ENCODE results near the gene CPSF4L. TPM values are rescaled to one million over a fixed set of nuclear protein-coding genes. Genes with fewer than 3 reads are reported as not detected.

CPSF4L gene
- total and polyA plus RNA-seq, 2 of the 13 experiments (the other 11 are each of a cell fraction or from before 2014, with no cell fraction given) = 0.73 to 1.6 TPM

DNA sequence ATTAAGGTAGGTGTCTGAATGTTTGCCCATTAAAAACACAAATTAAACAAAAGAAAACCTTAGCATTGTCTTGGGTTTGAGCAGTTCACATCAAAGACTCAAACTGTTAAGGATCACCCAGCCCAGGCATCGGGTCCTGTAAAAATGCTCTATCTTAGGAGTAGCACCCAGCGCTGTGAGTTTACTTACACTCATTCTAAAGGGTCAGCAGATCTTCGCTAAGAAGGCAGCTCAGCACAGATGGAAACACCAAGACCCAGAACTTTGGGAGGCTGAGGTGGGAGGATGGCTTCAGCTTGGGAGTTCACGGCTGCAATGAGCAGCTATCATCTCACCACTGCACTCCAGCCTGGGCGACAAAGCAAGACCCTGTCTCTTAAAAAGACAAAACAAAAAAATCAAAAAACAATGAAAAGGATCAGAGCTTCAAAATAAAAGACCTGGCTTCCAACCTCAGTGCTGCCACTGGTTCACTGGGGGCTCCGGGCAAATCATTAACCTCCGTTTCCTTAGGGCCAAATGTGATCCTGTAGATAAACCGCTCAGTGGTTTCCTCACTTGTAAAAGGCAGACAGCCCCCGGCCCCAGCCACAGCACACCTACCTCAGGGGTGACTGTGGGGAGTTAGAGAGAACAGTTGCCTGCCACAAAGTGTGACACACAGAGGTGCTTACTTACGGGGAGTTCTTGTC lies 57.7 kb downstream of the CPSF4L start (continued):
- TF ChIP-seq, protein P1, sequence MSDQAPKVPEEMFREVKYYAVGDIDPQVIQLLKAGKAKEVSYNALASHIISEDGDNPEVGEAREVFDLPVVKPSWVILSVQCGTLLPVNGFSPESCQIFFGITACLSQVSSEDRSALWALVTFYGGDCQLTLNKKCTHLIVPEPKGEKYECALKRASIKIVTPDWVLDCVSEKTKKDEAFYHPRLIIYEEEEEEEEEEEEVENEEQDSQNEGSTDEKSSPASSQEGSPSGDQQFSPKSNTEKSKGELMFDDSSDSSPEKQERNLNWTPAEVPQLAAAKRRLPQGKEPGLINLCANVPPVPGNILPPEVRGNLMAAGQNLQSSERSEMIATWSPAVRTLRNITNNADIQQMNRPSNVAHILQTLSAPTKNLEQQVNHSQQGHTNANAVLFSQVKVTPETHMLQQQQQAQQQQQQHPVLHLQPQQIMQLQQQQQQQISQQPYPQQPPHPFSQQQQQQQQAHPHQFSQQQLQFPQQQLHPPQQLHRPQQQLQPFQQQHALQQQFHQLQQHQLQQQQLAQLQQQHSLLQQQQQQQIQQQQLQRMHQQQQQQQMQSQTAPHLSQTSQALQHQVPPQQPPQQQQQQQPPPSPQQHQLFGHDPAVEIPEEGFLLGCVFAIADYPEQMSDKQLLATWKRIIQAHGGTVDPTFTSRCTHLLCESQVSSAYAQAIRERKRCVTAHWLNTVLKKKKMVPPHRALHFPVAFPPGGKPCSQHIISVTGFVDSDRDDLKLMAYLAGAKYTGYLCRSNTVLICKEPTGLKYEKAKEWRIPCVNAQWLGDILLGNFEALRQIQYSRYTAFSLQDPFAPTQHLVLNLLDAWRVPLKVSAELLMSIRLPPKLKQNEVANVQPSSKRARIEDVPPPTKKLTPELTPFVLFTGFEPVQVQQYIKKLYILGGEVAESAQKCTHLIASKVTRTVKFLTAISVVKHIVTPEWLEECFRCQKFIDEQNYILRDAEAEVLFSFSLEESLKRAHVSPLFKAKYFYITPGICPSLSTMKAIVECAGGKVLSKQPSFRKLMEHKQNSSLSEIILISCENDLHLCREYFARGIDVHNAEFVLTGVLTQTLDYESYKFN (CRISPR knock-in tag; conservative IDR thresholded peaks at IDR 0.05) = peak; percentile 72
- no peak for TF ChIP-seq KDM4B (CRISPR knock-in tag; IDR thresholded peaks at IDR 0.05)
- peak; percentile 52; the same call in 1 of the 2 replicates for TF ChIP-seq ZNF430 (CRISPR knock-in tag; IDR thresholded peaks at IDR 0.05)
- TF ChIP-seq, protein P2, sequence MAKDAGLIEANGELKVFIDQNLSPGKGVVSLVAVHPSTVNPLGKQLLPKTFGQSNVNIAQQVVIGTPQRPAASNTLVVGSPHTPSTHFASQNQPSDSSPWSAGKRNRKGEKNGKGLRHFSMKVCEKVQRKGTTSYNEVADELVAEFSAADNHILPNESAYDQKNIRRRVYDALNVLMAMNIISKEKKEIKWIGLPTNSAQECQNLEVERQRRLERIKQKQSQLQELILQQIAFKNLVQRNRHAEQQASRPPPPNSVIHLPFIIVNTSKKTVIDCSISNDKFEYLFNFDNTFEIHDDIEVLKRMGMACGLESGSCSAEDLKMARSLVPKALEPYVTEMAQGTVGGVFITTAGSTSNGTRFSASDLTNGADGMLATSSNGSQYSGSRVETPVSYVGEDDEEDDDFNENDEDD (CRISPR knock-in tag; IDR thresholded peaks at IDR 0.05; ENCODE audit: borderline replicate concordance) = 0 out of 2 replicates have a peak, but pooled peaks have one; percentile 23
- peak; percentile 61 for TF ChIP-seq ZNF883 (CRISPR knock-in tag; IDR thresholded peaks at IDR 0.05; ENCODE audit: not compliant biosample characterization)
- peak; percentile 36; the same call in 1 of the 2 replicates for TF ChIP-seq THYN1 (CRISPR knock-in tag; IDR thresholded peaks at IDR 0.05; ENCODE audit: borderline replicate concordance, low read depth)
- TF ChIP-seq MXD4 (CRISPR knock-in tag; IDR thresholded peaks at IDR 0.05) = 0 out of 2 replicates have a peak, but pooled peaks have one; percentile 5
- TF ChIP-seq, protein P3, sequence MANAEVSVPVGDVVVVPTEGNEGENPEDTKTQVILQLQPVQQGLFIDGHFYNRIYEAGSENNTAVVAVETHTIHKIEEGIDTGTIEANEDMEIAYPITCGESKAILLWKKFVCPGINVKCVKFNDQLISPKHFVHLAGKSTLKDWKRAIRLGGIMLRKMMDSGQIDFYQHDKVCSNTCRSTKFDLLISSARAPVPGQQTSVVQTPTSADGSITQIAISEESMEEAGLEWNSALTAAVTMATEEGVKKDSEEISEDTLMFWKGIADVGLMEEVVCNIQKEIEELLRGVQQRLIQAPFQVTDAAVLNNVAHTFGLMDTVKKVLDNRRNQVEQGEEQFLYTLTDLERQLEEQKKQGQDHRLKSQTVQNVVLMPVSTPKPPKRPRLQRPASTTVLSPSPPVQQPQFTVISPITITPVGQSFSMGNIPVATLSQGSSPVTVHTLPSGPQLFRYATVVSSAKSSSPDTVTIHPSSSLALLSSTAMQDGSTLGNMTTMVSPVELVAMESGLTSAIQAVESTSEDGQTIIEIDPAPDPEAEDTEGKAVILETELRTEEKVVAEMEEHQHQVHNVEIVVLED (CRISPR knock-in tag; IDR thresholded peaks at IDR 0.05; ENCODE audit: borderline replicate concordance) = peak; percentile 45; the same call in 1 of the 2 replicates
- TF ChIP-seq DNMT3B (CRISPR knock-in tag; conservative IDR thresholded peaks at IDR 0.05) = 0 out of 2 replicates have a peak, but pooled peaks have one; percentile 19
- TF ChIP-seq TRIM24 (CRISPR knock-in tag; IDR thresholded peaks at IDR 0.05) = no peak
- TF ChIP-seq ATM (IDR thresholded peaks at IDR 0.05; ENCODE audit: borderline replicate concordance) = no peak
- peak; percentile 26; the same call in 1 of the 2 replicates for TF ChIP-seq ZSCAN25 (CRISPR knock-in tag; IDR thresholded peaks at IDR 0.05)
- TF ChIP-seq SRY (CRISPR knock-in tag; IDR thresholded peaks at IDR 0.05) = no peak; the same call in 1 of the 2 replicates
- peak in 1 of 2 experiments; percentile 63; a peak in 2 of 4 replicates for TF ChIP-seq POLR2A (IDR thresholded peaks at IDR 0.05; ENCODE audit: insufficient read depth in 1 of 2, low read depth in 2 of 2, low read length in 2 of 2)
- TF ChIP-seq ESRRA (CRISPR knock-in tag; IDR thresholded peaks at IDR 0.05; ENCODE audit: low read depth) = 0 out of 2 replicates have a peak, but pooled peaks have one; percentile 54
- 0 out of 2 replicates have a peak, but pooled peaks have one; percentile 14 for TF ChIP-seq FOXK1 (CRISPR knock-in tag; IDR thresholded peaks at IDR 0.05; ENCODE audit: borderline replicate concordance, low read depth)
- peak; percentile 6; the same call in 1 of the 2 replicates for TF ChIP-seq CBFB (CRISPR knock-in tag; IDR thresholded peaks at IDR 0.05)
- 0 out of 2 replicates have a peak, but pooled peaks have one; percentile 55 for TF ChIP-seq ZNF335 (CRISPR knock-in tag; IDR thresholded peaks at IDR 0.05)
- no peak for TF ChIP-seq ZBTB21 (CRISPR knock-in tag; IDR thresholded peaks at IDR 0.05)
- no peak for TF ChIP-seq HMG20B (CRISPR knock-in tag; conservative IDR thresholded peaks at IDR 0.05)
- peak; percentile 15 for TF ChIP-seq ELF3 (CRISPR knock-in tag; IDR thresholded peaks at IDR 0.05)

All from HepG2 (cell line).